Measurements from ENCODE around the gene CERS3.

The CERS3 gene

DNA sequence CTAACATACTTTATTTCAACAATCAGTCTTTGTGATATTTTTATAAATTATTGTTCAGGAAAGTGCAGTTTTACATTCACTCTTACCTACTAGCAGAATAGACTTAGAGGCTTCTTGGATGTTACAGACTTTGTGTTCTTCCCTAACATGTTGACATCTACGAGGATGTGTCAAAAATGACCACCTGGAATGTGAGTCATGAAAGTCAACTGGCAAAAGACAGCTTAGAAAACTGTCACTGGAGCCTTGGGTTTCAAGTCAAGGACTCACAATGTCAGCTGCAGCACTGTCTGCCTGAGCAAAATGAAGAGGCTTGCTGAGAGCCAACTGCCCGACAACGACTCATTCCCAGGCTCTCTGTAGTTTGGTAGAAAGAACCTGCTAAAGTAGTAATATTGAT is 91.5 kb downstream of the CERS3 start:
- no peaks in the 10 kb centered on the region for H3K36me3 ChIP-seq (ENCODE audit: low read length)
- no peak overlapping the region for H3K4me2 ChIP-seq (ENCODE audit: low read depth, low read length, poor library complexity, severe bottlenecking)
- H3K79me2 ChIP-seq (ENCODE audit: insufficient read depth, low read length), result no peaks in the 10 kb centered on the region
- no peaks in the 10 kb centered on the region for H3K9me3 ChIP-seq (ENCODE audit: insufficient read depth, low read length)
- no peaks in the 10 kb centered on the region; the same call in 1 of the 2 replicates for H3K9me2 ChIP-seq (replicated peaks; ENCODE audit: insufficient read depth, low read length)
- no peak overlapping the region for H3K27ac ChIP-seq (ENCODE audit: low read depth, low read length)
- no peaks in the 10 kb centered on the region for H3F3A ChIP-seq (ENCODE audit: insufficient read depth)
- no peak overlapping the region for H2AFZ ChIP-seq (ENCODE audit: low read depth, low read length, severe bottlenecking)
- H3K9ac ChIP-seq (ENCODE audit: low read length), result no peak overlapping the region
- H3K4me3 ChIP-seq (ENCODE audit: insufficient read depth, low read length, poor library complexity, severe bottlenecking), result no peak overlapping the region
- TF ChIP-seq EZH2phosphoT487 (conservative IDR thresholded peaks at IDR 0.05; ENCODE audit: low read length), result no peak
- TF ChIP-seq, protein P1, sequence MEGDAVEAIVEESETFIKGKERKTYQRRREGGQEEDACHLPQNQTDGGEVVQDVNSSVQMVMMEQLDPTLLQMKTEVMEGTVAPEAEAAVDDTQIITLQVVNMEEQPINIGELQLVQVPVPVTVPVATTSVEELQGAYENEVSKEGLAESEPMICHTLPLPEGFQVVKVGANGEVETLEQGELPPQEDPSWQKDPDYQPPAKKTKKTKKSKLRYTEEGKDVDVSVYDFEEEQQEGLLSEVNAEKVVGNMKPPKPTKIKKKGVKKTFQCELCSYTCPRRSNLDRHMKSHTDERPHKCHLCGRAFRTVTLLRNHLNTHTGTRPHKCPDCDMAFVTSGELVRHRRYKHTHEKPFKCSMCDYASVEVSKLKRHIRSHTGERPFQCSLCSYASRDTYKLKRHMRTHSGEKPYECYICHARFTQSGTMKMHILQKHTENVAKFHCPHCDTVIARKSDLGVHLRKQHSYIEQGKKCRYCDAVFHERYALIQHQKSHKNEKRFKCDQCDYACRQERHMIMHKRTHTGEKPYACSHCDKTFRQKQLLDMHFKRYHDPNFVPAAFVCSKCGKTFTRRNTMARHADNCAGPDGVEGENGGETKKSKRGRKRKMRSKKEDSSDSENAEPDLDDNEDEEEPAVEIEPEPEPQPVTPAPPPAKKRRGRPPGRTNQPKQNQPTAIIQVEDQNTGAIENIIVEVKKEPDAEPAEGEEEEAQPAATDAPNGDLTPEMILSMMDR (IDR thresholded peaks at IDR 0.05; ENCODE audit: insufficient read depth, low read length, poor library complexity, severe bottlenecking), result no peak
- H3K27me3 ChIP-seq (ENCODE audit: low read length), result no peaks in the 10 kb centered on the region
- no peaks in the 10 kb centered on the region for H4K20me1 ChIP-seq (ENCODE audit: low read depth, low read length)

DNA sequence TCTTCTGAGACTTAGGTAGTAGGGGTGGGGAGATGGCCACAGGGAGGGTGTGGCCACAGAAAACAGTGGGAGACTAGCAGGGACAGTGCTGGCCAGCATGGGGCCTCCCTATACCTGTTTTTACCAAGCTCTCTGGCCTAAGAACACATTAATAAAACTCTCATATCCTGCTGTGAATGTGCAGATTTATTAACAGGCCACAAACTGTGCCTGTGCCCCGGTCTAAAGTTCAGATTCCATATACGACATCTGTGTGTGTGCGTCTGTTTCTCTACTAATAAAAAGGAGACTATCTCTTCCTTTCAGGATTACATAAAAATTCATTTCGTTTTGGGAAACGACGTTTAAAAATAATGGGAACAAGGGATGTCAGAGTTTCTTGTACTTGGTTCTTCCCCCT is 94.2 kb downstream of the CERS3 start:
- Histone ChIP-seq H2AFZ (ENCODE audit: low read depth, low read length, severe bottlenecking) (no peak overlapping the region), H3K9me3 (ENCODE audit: insufficient read depth, low read length) (no peaks in the 10 kb centered on the region), H3K4me3 (ENCODE audit: insufficient read depth, low read length, poor library complexity, severe bottlenecking) (no peak overlapping the region), H3F3A (ENCODE audit: insufficient read depth) (no peaks in the 10 kb centered on the region), H3K27ac (ENCODE audit: low read depth, low read length) (no peak overlapping the region), H3K79me2 (ENCODE audit: insufficient read depth, low read length) (no peaks in the 10 kb centered on the region), H3K9ac (ENCODE audit: low read length) (no peak overlapping the region), H3K27me3 (ENCODE audit: low read length) (no peaks in the 10 kb centered on the region), H4K20me1 (ENCODE audit: low read depth, low read length) (no peaks in the 10 kb centered on the region), H3K4me2 (ENCODE audit: low read depth, low read length, poor library complexity, severe bottlenecking) (no peak overlapping the region), H3K9me2 (replicated peaks; ENCODE audit: insufficient read depth, low read length) (no peaks in the 10 kb centered on the region; the same call in 1 of the 2 replicates), H3K36me3 (ENCODE audit: low read length) (no peaks in the 10 kb centered on the region)
- TF ChIP-seq, protein P1 (IDR thresholded peaks at IDR 0.05; ENCODE audit: insufficient read depth, low read length, poor library complexity, severe bottlenecking), result no peak
- TF ChIP-seq EZH2phosphoT487 (conservative IDR thresholded peaks at IDR 0.05; ENCODE audit: low read length), result no peak

DNA sequence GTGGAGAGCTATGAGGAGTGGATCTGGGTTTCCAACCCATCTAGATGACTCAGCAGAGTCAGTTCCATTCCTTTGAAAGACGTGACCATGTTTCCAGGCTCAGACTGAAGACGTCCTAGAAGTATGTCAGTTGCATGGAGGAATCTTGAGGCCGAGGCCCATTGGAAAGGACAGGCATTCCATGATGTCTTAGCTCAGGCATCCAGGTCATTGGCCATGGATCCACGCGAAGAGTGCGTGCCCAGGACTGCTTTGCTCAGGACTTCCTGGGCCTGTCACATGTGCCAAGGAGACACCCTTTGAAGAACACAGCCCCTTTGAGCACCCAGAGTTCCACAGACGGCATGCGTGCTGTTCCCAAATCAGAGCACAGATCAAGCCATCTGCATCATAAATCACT is 94.7 kb downstream of the CERS3 start:
- H2AFZ ChIP-seq (ENCODE audit: low read depth, low read length, severe bottlenecking), result no peak overlapping the region
- H3K9me3 ChIP-seq (ENCODE audit: insufficient read depth, low read length), result no peaks in the 10 kb centered on the region
- TF ChIP-seq, protein P1 (IDR thresholded peaks at IDR 0.05; ENCODE audit: insufficient read depth, low read length, poor library complexity, severe bottlenecking), result no peak
- no peak for TF ChIP-seq EZH2phosphoT487 (conservative IDR thresholded peaks at IDR 0.05; ENCODE audit: low read length)
- H3K9me2 ChIP-seq (replicated peaks; ENCODE audit: insufficient read depth, low read length), result no peaks in the 10 kb centered on the region; the same call in 1 of the 2 replicates
- H3K9ac ChIP-seq (ENCODE audit: low read length), result no peak overlapping the region
- H3K4me2 ChIP-seq (ENCODE audit: low read depth, low read length, poor library complexity, severe bottlenecking), result no peak overlapping the region
- H3K4me3 ChIP-seq (ENCODE audit: insufficient read depth, low read length, poor library complexity, severe bottlenecking), result no peak overlapping the region
- H4K20me1 ChIP-seq (ENCODE audit: low read depth, low read length), result no peaks in the 10 kb centered on the region
- H3K27ac ChIP-seq (ENCODE audit: low read depth, low read length), result no peak overlapping the region
- H3K79me2 ChIP-seq (ENCODE audit: insufficient read depth, low read length), result no peaks in the 10 kb centered on the region
- H3F3A ChIP-seq (ENCODE audit: insufficient read depth), result no peaks in the 10 kb centered on the region
- H3K27me3 ChIP-seq (ENCODE audit: low read length), result no peaks in the 10 kb centered on the region
- no peaks in the 10 kb centered on the region for H3K36me3 ChIP-seq (ENCODE audit: low read length)
